ENCODE results near the gene S100G. TPM values are rescaled to one million over a fixed set of nuclear protein-coding genes. Genes with fewer than 3 reads are reported as not detected.

Gene S100G
- polyA plus RNA-seq, 1 of the 3 experiments (the other 2 are of a cell fraction) = not detected

GRCh38 chrX:16604337-16604736 lies 45.6 kb upstream of the S100G start (continued):
- TF ChIP-seq USF1 (IDR thresholded peaks at IDR 0.05; ENCODE audit: borderline replicate concordance, low read depth) (no peak), NFIC (IDR thresholded peaks at IDR 0.05; ENCODE audit: borderline replicate concordance) (no peak), GABPA (IDR thresholded peaks at IDR 0.05; ENCODE audit: low read depth) (no peak)

- H3K9me2 ChIP-seq = no peaks in the 10 kb centered on the region
- TF ChIP-seq FOXM1 (IDR thresholded peaks at IDR 0.05; ENCODE audit: low read depth) (no peak), MEF2A (IDR thresholded peaks at IDR 0.05; ENCODE audit: borderline replicate concordance, low read depth) (no peak), NRF1 (IDR thresholded peaks at IDR 0.05; ENCODE audit: low read depth, low read length) (no peak), EP300 (IDR thresholded peaks at IDR 0.05; ENCODE audit: borderline replicate concordance in 1 of 2, low read depth in 1 of 2, low read length in 1 of 2) (no peak), TCF12 (IDR thresholded peaks at IDR 0.05) (no peak), FOSL2 (IDR thresholded peaks at IDR 0.05; ENCODE audit: borderline replicate concordance, low read depth) (no peak), RXRA (IDR thresholded peaks at IDR 0.05; ENCODE audit: borderline replicate concordance, low read depth) (no peak), USF2 (IDR thresholded peaks at IDR 0.05; ENCODE audit: borderline replicate concordance, low read depth, low read length) (no peak), REST (IDR thresholded peaks at IDR 0.05; ENCODE audit: low read depth, low read length) (no peak), EZH2phosphoT487 (IDR thresholded peaks at IDR 0.05; ENCODE audit: borderline replicate concordance, low read depth) (no peak), USF1 (IDR thresholded peaks at IDR 0.05; ENCODE audit: borderline replicate concordance, low read depth) (no peak), PBX3 (IDR thresholded peaks at IDR 0.05) (no peak)
- no peak overlapping the region for H3K4me2 ChIP-seq
- H3K9me3 ChIP-seq = peaks cover 4% of the 10 kb centered on the region; the same call in 1 of the 2 replicates
- POLR2A ChIA-PET = no interaction called here
- no peak overlapping the region for H3K9ac ChIP-seq
- CTCF ChIA-PET = no interaction called here
- H3K36me3 ChIP-seq (replicated peaks in 1 of 2; ENCODE audit: control insufficient read depth in 1 of 2, insufficient read depth in 2 of 2, low read length in 1 of 2) = peaks cover 3 to 17% of the 10 kb centered on the region in 2 experiments
- WGBS (ENCODE audit: low lambda C conversion rate) = 90% methylated on average over 4 of the region's 4 CpGs
- H3K27me3 ChIP-seq (ENCODE audit: insufficient read depth) = no peaks in the 10 kb centered on the region
- H3K4me1 ChIP-seq (ENCODE audit: control insufficient read depth in 1 of 2, insufficient read depth in 2 of 2, low read depth in 1 of 2, low read length in 1 of 2) = peaks cover 9 to 21% of the 10 kb centered on the region in 2 experiments
- peak overlapping the region in 1 of 2 experiments; percentile 9; a peak in 1 of 4 replicates for H3K27ac ChIP-seq (ENCODE audit: low read depth in 2 of 2, low read length in 1 of 2)
- peaks cover 27% of the 10 kb centered on the region for H3F3A ChIP-seq (replicated peaks; ENCODE audit: insufficient read depth)
- no peak overlapping the region for H2AFZ ChIP-seq (ENCODE audit: low read depth)
- no peak overlapping the region for H3K4me3 ChIP-seq (ENCODE audit: low read depth in 2 of 2, low read length in 1 of 2)
- no peaks in the 10 kb centered on the region; the same call in 1 of the 2 replicates for H4K20me1 ChIP-seq (ENCODE audit: insufficient read depth)
- DNase-seq = no peak
- H3K79me2 ChIP-seq (ENCODE audit: insufficient read depth) = no peaks in the 10 kb centered on the region
These were observed 43.7 kb upstream of the S100G start for GRCh38 chrX:16606142-16606720.
